K562 (cell line): ENCODE measurements around the gene GP1BB. TPM values are rescaled to one million over a fixed set of nuclear protein-coding genes. Genes with fewer than 3 reads are reported as not detected.

Experiments
- ATAC-seq: fragments of 200-7000 bp; cut with Tn5 transposase; 3 replicates; pipeline ENCODE4 v1.9.1; 2020; ENCODE audit warnings: moderate library complexity
- BruUV-seq: library from RNA; stranded (reverse); fragments of 400-500 nt; replicated peaks from 2 replicates; lab custom pipeline; 2021; lab: Mats Ljungman, UMichigan
- CTCF ChIA-PET: fragments of 300-600 bp; formaldehyde crosslinking; extraction: SDS; loops from one replicate; lab custom pipeline; 2021; ENCODE audit warnings: low intra/inter-chr PET ratio; lab: Yijun Ruan, JAX
- POLR2A ChIA-PET: fragments of 300-600, 350-650 bp; sonication (Branson Sonifier 250); formaldehyde crosslinking; extraction: SDS; loops from one replicate; lab custom pipeline; 2021; ENCODE audit warnings: antibody characterized with exemption, inconsistent platforms; lab: Yijun Ruan, JAX
- DNase-seq, 4 experiments: peaks; one replicate each; pipeline versions ENCODE4 v3.0.0 to v3.0.0-alpha.2; 2011 to 2018; ENCODE audit warnings: low spot score in 3 of 4, mixed read lengths in 3 of 4; ENCODE audit errors: extremely low read depth in 1 of 4
- FAIRE-seq: peaks from 2 replicates; lab custom pipeline; 2011; peaks lifted over from hg19 to GRCh38; lab: Jason Lieb, UNC
- H2AFZ ChIP-seq: 2 replicates; pipeline ENCODE4 v1.6.0; 2011; ENCODE audit warnings: low read depth, low read length, control low read depth, inconsistent platforms
- H3K27ac ChIP-seq: fragments of 200-600 bp; 3 replicates; pipeline ENCODE4 v1.8.0; 2011; ENCODE audit warnings: low read depth, mild to moderate bottlenecking, control low read depth, inconsistent platforms, low read length, moderate library complexity, mixed read lengths; ENCODE audit errors: extremely low read depth
- H3K27me3 ChIP-seq, 2 experiments: fragments of 300-600 bp in 1 of 2; 2 replicates in 1 of 2; 3 replicates in 1 of 2; pipeline versions ENCODE4 v1.6.0 to v1.8.0; 2011; ENCODE audit warnings: inconsistent platforms in 2 of 2, low read length in 2 of 2, mild to moderate bottlenecking in 1 of 2, mixed read lengths in 1 of 2, moderate library complexity in 1 of 2; ENCODE audit not compliant: control insufficient read depth in 2 of 2, insufficient read depth in 2 of 2
- H3K36me3 ChIP-seq: fragments of 300-600 bp; 3 replicates; pipeline ENCODE4 v1.8.0; 2011; ENCODE audit warnings: mild to moderate bottlenecking, low read length, inconsistent platforms; ENCODE audit not compliant: control insufficient read depth, insufficient read depth
- H3K4me1 ChIP-seq, 2 experiments: fragments of 200-600 bp in 1 of 2; replicated peaks in 1 of 2; 2 replicates in 1 of 2; 3 replicates in 1 of 2; pipeline versions ENCODE4 v1.5.1 to v1.8.0; 2011; ENCODE audit warnings: inconsistent platforms in 2 of 2, low read length in 2 of 2, mild to moderate bottlenecking in 1 of 2, mixed read lengths in 1 of 2, moderate library complexity in 1 of 2; ENCODE audit not compliant: control insufficient read depth in 2 of 2, insufficient read depth in 2 of 2
- H3K4me2 ChIP-seq: 2 replicates; pipeline ENCODE4 v1.6.1; 2011; ENCODE audit warnings: low read length, control low read depth, inconsistent platforms, mixed read lengths; ENCODE audit not compliant: insufficient read depth
- H3K4me3 ChIP-seq: fragments of 200-600 bp; sonication (generic), shearing (Covaris generic); 2 replicates; pipeline ENCODE4 v1.5.1; 2016; ENCODE audit warnings: control low read depth, inconsistent platforms
- H3K79me2 ChIP-seq: fragments of 200-600 bp; 3 replicates; pipeline ENCODE4 v1.8.0; 2011; ENCODE audit warnings: low read length, inconsistent platforms; ENCODE audit not compliant: control insufficient read depth, insufficient read depth
- H3K9ac ChIP-seq, 2 experiments: 2 replicates each; pipeline versions ENCODE4 v1.6.0 to v1.6.1; 2011; ENCODE audit warnings: low read depth in 2 of 2, low read length in 2 of 2, control low read depth in 1 of 2, inconsistent platforms in 1 of 2, mild to moderate bottlenecking in 1 of 2, mixed read lengths in 1 of 2; ENCODE audit not compliant: insufficient read depth in 1 of 2
- H3K9me1 ChIP-seq: one replicate; pipeline ENCODE4 v1.6.0; 2011; ENCODE audit warnings: inconsistent platforms, mild to moderate bottlenecking, low read length, moderate library complexity; ENCODE audit not compliant: control insufficient read depth, insufficient read depth
- H3K9me3 ChIP-seq: replicated peaks from 2 replicates; pipeline ENCODE4 v1.5.1; 2011; ENCODE audit warnings: low read depth, low read length, inconsistent platforms; ENCODE audit not compliant: control insufficient read depth, insufficient read depth
- H4K20me1 ChIP-seq: replicated peaks from 2 replicates; pipeline ENCODE4 v1.6.1; 2011; ENCODE audit warnings: low read length, inconsistent platforms, mixed read lengths; ENCODE audit not compliant: control insufficient read depth, insufficient read depth
- ARID3B ChIP-seq: fragments of 250-450 bp; sonication (Bioruptor Pico); IDR thresholded peaks from 2 replicates; pipeline ENCODE4 v1.4.0; 2020; ENCODE audit warnings: borderline replicate concordance
- CREM ChIP-seq: IDR thresholded peaks from 2 replicates; pipeline ENCODE4 v1.6.1; 2014; ENCODE audit warnings: antibody characterized with exemption, low read depth
- EZH2 ChIP-seq: IDR thresholded peaks from 2 replicates; pipeline ENCODE4 v1.6.1; 2012; ENCODE audit warnings: low read depth, mild to moderate bottlenecking, inconsistent platforms, low read length, borderline replicate concordance
- FIP1L1 ChIP-seq: fragments of 200-400 bp; formaldehyde crosslinking; IDR thresholded peaks from 2 replicates; pipeline ENCODE4 v1.6.1; 2018; ENCODE audit warnings: mild to moderate bottlenecking, low read depth, low read length; ENCODE audit not compliant: poor library complexity, severe bottlenecking
- ID3 ChIP-seq, 2 experiments: fragments of 250-450 bp in 1 of 2; fragments of 450-650 bp in 1 of 2; sonication (Bioruptor Pico) in 1 of 2; IDR thresholded peaks; 2 replicates each; pipeline versions ENCODE4 v1.6.1 to v1.8.0; 2016 to 2021; ENCODE audit warnings: mild to moderate bottlenecking in 2 of 2, moderate library complexity in 2 of 2, missing compliant biosample characterization in 1 of 2, missing genetic modification characterization in 1 of 2
- IRF9 ChIP-seq: fragments of 450-650 bp; IDR thresholded peaks from 2 replicates; pipeline ENCODE4 v1.6.1; 2016; ENCODE audit warnings: missing biosample characterization, missing genetic modification characterization
- MCM3 ChIP-seq: fragments of 450-650 bp; IDR thresholded peaks from 2 replicates; pipeline ENCODE4 v1.6.1; 2016
- NCOR1 ChIP-seq: fragments of 450-650 bp; IDR thresholded peaks from 2 replicates; pipeline ENCODE4 v1.6.1; 2016; ENCODE audit warnings: mild to moderate bottlenecking, moderate library complexity
- RB1 ChIP-seq: fragments of 450-650 bp; IDR thresholded peaks from 2 replicates; pipeline ENCODE4 v1.6.1; 2017; ENCODE audit warnings: low read depth, mild to moderate bottlenecking
- ZBED1 ChIP-seq: IDR thresholded peaks from 2 replicates; pipeline ENCODE4 v1.6.1; 2014
- ZBTB7A ChIP-seq: IDR thresholded peaks from 2 replicates; pipeline ENCODE4 v1.6.1; 2011; ENCODE audit warnings: low read depth, mild to moderate bottlenecking, low read length, moderate library complexity, borderline replicate concordance; ENCODE audit not compliant: control insufficient read depth
- ZBTB9 ChIP-seq: fragments of 450-650 bp; formaldehyde crosslinking; IDR thresholded peaks from 2 replicates; pipeline ENCODE4 v1.4.0; 2020; ENCODE audit warnings: mild to moderate bottlenecking, moderate library complexity
- ZNF316 ChIP-seq: fragments of 450-650 bp; IDR thresholded peaks from 2 replicates; pipeline ENCODE4 v1.6.1; 2016
- ZNF785 ChIP-seq: fragments of 250-450 bp; sonication (Bioruptor Pico); IDR thresholded peaks from 2 replicates; pipeline ENCODE4 v1.4.0; 2020; ENCODE audit warnings: mild to moderate bottlenecking
- WGBS: fragments of 100-300 bp; shearing (Covaris generic); methylation state at CpG from one replicate; pipeline ENCODE4 v1.1.6; 2016; ENCODE audit warnings: low coverage, mixed read lengths; ENCODE audit not compliant: insufficient coverage; ENCODE audit errors: missing lambda C conversion rate; 5-methylcytosine and 5-hydroxymethylcytosine counted together
- in situ Hi-C: fragments of 300-500 bp; cut with MboI; formaldehyde crosslinking; loops from 4 replicates; pipeline ENCODE4 v1.15.0; 2018; ENCODE audit warnings: inconsistent platforms, mixed read lengths
- intact Hi-C: fragments of 100-400 bp; cut with micrococcal nuclease; formaldehyde crosslinking; loops from 2 replicates; pipeline ENCODE4 v1.14.2; 2022
- polyA plus RNA-seq, 8 experiments: library from polyadenylated mRNA; depleted of rRNA in 4 of 8; stranded (reverse) in 5 of 8; unstranded in 3 of 8; fragments of >200 nt; fragmentation: Nextera tagmentation in 2 of 8; fragmentation: Illumina TruSeq in 1 of 8; extraction: Ambion mirVana in 2 of 8; extraction: Trizol in 1 of 8; gene quantifications; 2 replicates each; pipeline versions ENCODE4 v1.2.1 to v1.2.3, GENCODE V29; 2011 to 2014; ENCODE audit warnings: inconsistent platforms in 1 of 8, missing spikeins in 1 of 8
- total RNA-seq, 7 experiments: library from RNA; depleted of rRNA in 6 of 7; stranded (reverse); fragments of >200 nt in 6 of 7; fragmentation: Illumina TruSeq in 2 of 7; extraction: Trizol in 2 of 7; gene quantifications; 2 replicates each; pipeline versions ENCODE4 v1.2.1 to v1.2.3, GENCODE V29; 2011 to 2021; ENCODE audit warnings: low replicate concordance in 1 of 7

GP1BB gene
- total and polyA plus RNA-seq, 9 of the 15 experiments (the other 6 are each of a cell fraction or from before 2014, with no cell fraction given): 0.69 to 162 (median 2.8) TPM

- no peak for TF ChIP-seq ZNF316
- TF ChIP-seq ID3 (CRISPR knock-in tag; IDR thresholded peaks at IDR 0.05): no peak
- TF ChIP-seq ID3 (tag; IDR thresholded peaks at IDR 0.05): no peak
- TF ChIP-seq ZBTB9 (CRISPR knock-in tag): no peak
- TF ChIP-seq MCM3: peak; percentile 43; the same call in 1 of the 2 replicates
- no peak for TF ChIP-seq CREM
- 0 out of 2 replicates have a peak, but pooled peaks have one; percentile 50 for TF ChIP-seq ZBED1
Observed at GRCh38 chr22:19753996-19754700, 30.8 kb downstream of the GP1BB start (continued).

- ChIA-PET POLR2A (interaction anchor here (0.6 to 4.5 kb wide), 7 partner anchors 9 to 162 kb away, joined by 3 to 37 read pairs (median 6); no protein-coding TSS in a partner anchor), CTCF (interaction anchor here (1.4 to 3.8 kb wide), 2 partner anchors 155 to 158 kb away, joined by 3 to 91 read pairs; no protein-coding TSS in a partner anchor)
- no TSS peak for BruUV-seq
- no peak overlapping the region for H3K27ac ChIP-seq
- no peak overlapping the region for H3K4me3 ChIP-seq
- H2AFZ ChIP-seq: no peak overlapping the region
- peaks cover 58% of the 10 kb centered on the region for H4K20me1 ChIP-seq
- H3K9me1 ChIP-seq: peaks cover 2% of the 10 kb centered on the region
- H3K27me3 ChIP-seq: peaks cover 59 to 91% of the 10 kb centered on the region in 2 experiments; a peak in 4 of 5 replicates
- in situ Hi-C loops (no loop called here), intact Hi-C loops (loop anchor here (5.0 kb wide), 1 partner anchor 138 kb away; no protein-coding TSS in a partner anchor)
- no peak overlapping the region for H3K4me2 ChIP-seq
- DNase-seq (no peak), FAIRE-seq (no peak), ATAC-seq (no peak)
- peak overlapping the region in 1 of 2 experiments; percentile 21; a peak in 1 of 4 replicates for H3K9ac ChIP-seq
- no peaks in the 10 kb centered on the region for H3K36me3 ChIP-seq
- H3K9me3 ChIP-seq: no peaks in the 10 kb centered on the region; the same call in 1 of the 2 replicates
- H3K4me1 ChIP-seq: peaks cover 12 to 80% of the 10 kb centered on the region in 2 experiments; a peak in 4 of 5 replicates
- H3K79me2 ChIP-seq: no peaks in the 10 kb centered on the region
- WGBS: 30% methylated on average over 14 of the region's 14 CpGs
- TF ChIP-seq ZNF785 (CRISPR knock-in tag) (no peak), NCOR1 (no peak), IRF9 (tag) (no peak), RB1 (peak; percentile 7; the same call in 1 of the 2 replicates), ZBTB7A (peak; percentile 61; the same call in 1 of the 2 replicates), EZH2 (peak; percentile 100), ARID3B (peak; percentile 43; the same call in 1 of the 2 replicates), FIP1L1 (peak; percentile 4)
Observed at GRCh38 chr22:19754701-19755144, 31.4 kb downstream of the GP1BB start.
